ENCODE measurements around the gene HBG1.

The HBG1 gene

DNA sequence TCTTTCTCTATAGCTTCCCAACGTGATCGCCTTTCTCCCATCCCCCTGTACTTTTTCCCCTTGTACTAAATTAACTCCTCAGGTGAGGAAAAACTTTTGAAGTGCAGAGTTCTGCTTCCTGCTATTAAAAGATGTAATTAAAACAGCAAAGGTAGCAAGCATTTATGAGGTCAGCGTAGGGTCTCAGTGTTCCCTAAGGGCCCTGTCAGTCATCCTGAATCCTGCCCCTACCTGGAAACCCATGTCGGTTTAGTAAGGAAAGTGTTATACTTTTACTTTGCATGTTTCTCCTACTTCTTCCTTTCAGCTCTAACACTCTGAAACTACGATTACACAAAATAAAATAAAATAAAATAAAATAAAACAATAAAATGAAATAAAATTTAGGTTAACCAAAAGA, 21.5 kb downstream of the HBG1 start:
- no peak overlapping the region for H3K4me3 ChIP-seq (ENCODE audit: low read depth, low read length)

DNA sequence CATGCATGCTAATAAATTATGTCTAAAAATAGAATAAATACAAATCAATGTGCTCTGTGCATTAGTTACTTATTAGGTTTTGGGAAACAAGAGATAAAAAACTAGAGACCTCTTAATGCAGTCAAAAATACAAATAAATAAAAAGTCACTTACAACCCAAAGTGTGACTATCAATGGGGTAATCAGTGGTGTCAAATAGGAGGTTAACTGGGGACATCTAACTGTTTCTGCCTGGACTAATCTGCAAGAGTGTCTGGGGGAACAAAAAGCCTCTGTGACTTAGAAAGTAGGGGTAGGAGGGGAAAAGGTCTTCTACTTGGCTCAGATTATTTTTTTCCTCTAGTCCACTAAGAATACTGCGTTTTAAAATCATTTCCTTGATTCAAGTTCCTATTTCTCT, 22.0 kb downstream of the HBG1 start:
- no peak overlapping the region for H3K4me3 ChIP-seq (ENCODE audit: low read depth, low read length)

GRCh38 chr11:5226732-5227310, 22.8 kb downstream of the HBG1 start, which contains the start of gene HBB:
TSS of gene HBB (minus strand) at chr11:5227071. CDS start at chr11:5227021, 50 bp downstream.
- no peak within 1 kb of the TSS for H3K4me3 ChIP-seq (ENCODE audit: low read depth, low read length)

DNA sequence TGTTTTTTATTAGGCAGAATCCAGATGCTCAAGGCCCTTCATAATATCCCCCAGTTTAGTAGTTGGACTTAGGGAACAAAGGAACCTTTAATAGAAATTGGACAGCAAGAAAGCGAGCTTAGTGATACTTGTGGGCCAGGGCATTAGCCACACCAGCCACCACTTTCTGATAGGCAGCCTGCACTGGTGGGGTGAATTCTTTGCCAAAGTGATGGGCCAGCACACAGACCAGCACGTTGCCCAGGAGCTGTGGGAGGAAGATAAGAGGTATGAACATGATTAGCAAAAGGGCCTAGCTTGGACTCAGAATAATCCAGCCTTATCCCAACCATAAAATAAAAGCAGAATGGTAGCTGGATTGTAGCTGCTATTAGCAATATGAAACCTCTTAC, 24.2 kb downstream of the HBG1 start:
- H3K4me3 ChIP-seq (ENCODE audit: low read depth, low read length), result no peak overlapping the region

DNA sequence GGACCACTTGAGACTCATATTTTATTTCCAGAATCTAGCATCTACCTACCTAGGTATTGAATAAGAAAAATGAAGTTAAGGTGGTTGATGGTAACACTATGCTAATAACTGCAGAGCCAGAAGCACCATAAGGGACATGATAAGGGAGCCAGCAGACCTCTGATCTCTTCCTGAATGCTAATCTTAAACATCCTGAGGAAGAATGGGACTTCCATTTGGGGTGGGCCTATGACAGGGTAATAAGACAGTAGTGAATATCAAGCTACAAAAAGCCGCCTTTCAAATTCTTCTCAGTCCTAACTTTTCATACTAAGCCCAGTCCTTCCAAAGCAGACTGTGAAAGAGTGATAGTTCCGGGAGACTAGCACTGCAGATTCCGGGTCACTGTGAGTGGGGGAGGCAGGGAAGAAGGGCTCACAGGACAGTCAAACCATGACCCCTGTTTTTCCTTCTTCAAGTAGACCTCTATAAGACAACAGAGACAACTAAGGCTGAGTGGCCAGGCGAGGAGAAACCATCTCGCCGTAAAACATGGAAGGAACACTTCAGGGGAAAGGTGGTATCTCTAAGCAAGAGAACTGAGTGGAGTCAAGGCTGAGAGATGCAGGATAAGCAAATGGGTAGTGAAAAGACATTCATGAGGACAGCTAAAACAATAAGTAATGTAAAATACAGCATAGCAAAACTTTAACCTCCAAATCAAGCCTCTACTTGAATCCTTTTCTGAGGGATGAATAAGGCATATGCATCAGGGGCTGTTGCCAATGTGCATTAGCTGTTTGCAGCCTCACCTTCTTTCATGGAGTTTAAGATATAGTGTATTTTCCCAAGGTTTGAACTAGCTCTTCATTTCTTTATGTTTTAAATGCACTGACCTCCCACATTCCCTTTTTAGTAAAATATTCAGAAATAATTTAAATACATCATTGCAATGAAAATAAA, 24.8 kb downstream of the HBG1 start:
- no peak overlapping the region for H3K4me3 ChIP-seq (ENCODE audit: low read depth, low read length)

GRCh38 chr11:5223686-5224085, 26.0 kb downstream of the HBG1 start:
- H3K4me3 ChIP-seq (ENCODE audit: low read depth, low read length), result no peak overlapping the region

- H3K4me3 ChIP-seq (ENCODE audit: low read depth, low read length), result no peak overlapping the region
These were observed 26.5 kb downstream of the HBG1 start for GRCh38 chr11:5223146-5223545.

GRCh38 chr11:5210376-5210885, 39.2 kb downstream of the HBG1 start:
- no peak overlapping the region for H3K4me3 ChIP-seq (ENCODE audit: low read depth, low read length)

- no peak overlapping the region for H3K4me3 ChIP-seq (ENCODE audit: low read depth, low read length)
These were observed 44.9 kb downstream of the HBG1 start for GRCh38 chr11:5204787-5205186.

DNA sequence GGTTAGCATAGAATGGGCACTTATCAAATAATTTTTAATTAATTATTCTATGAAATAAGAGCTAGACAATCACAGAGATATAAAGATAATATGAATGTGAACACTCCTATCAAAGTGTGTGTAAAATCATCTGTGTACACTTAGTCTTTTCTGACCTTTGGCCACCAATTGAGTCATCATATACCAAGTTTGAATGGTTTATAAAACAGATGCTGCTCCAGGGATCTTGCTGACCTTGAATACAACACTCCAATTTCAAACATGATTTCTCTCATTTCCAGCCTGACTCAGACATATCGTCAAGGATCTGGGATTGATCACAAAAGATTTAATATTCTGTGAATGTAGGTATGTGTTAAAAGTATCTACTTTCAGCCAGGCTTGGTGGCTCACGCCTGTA, 46.3 kb downstream of the HBG1 start:
- no peak overlapping the region for H3K4me3 ChIP-seq (ENCODE audit: low read depth, low read length)

GRCh38 chr11:5200582-5200981, 49.1 kb downstream of the HBG1 start, which contains the start of gene OR51V1:
TSS of gene OR51V1 (minus strand) at chr11:5200682. CDS start at chr11:5200682, 0 bp downstream.
- no peak within 1 kb of the TSS for H3K4me3 ChIP-seq (ENCODE audit: low read depth, low read length)

GRCh38 chr11:5198285-5198684, 51.4 kb downstream of the HBG1 start:
- H3K4me3 ChIP-seq (ENCODE audit: low read depth, low read length), result no peak overlapping the region

All from iPS-11a (cell line).